ENCODE results near the gene RIGI. TPM values are rescaled to one million over a fixed set of nuclear protein-coding genes. Genes with fewer than 3 reads are reported as not detected.
"Not testable (repeated sequence)": the region's sequence is repeated elsewhere in the genome, so short reads cannot be mapped to it uniquely, and the experiment has no call there.

The RIGI gene
- total RNA-seq, 1 donor from 2014 or later = 6.1 TPM

DNA sequence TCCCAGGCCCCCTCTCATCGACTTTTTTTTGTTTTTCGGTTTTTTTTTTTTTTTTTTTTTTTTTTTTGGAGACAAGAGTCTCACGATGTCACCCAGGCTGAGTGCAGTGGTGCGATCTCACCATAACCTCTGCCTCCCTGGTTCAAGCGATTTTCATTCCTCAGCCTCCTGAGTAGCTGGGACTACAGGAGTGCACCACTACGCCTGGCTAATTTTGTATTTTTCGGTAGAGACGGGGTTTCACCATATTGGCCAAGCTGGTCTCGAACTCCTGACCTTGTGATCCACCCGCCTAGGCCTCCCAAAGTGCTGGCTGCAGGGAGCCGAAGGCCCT, 1.5 kb downstream of the RIGI start:
- H3K27me3 Mint-ChIP-seq (ENCODE audit: insufficient read depth); DNase-seq (ENCODE audit: low spot score); H3K27ac Mint-ChIP-seq; H3K9me3 Mint-ChIP-seq; intact Hi-C loops (cut with micrococcal nuclease): not testable (repeated sequence)
- H3K4me3 Mint-ChIP-seq = peak overlapping the region; percentile 92
- H3K4me1 Mint-ChIP-seq (ENCODE audit: low read depth) = peaks cover 53% of the 10 kb centered on the region
- peaks cover 21% of the 10 kb centered on the region for H3K36me3 Mint-ChIP-seq (ENCODE audit: low read depth)

GRCh38 chr9:32523910-32524309, 2.1 kb downstream of the RIGI start:
- peaks cover 53% of the 10 kb centered on the region for H3K4me1 Mint-ChIP-seq (ENCODE audit: low read depth)
- peaks cover 21% of the 10 kb centered on the region for H3K36me3 Mint-ChIP-seq (ENCODE audit: low read depth)
- H3K27me3 Mint-ChIP-seq (ENCODE audit: insufficient read depth) = no peaks in the 10 kb centered on the region
- H3K9me3 Mint-ChIP-seq = no peaks in the 10 kb centered on the region
- peak overlapping the region; percentile 92 for H3K4me3 Mint-ChIP-seq
- no peak for DNase-seq (ENCODE audit: low spot score)
- peak overlapping the region; percentile 4 for H3K27ac Mint-ChIP-seq
- intact Hi-C loops (cut with micrococcal nuclease) = no loop called here

- Mint-ChIP-seq H3K36me3 (ENCODE audit: low read depth) (peaks cover 53% of the 10 kb centered on the region), H3K9me3 (peaks cover 21% of the 10 kb centered on the region), H3K4me1 (ENCODE audit: low read depth) (peaks cover 28% of the 10 kb centered on the region), H3K27ac (no peak overlapping the region), H3K4me3 (no peak overlapping the region), H3K27me3 (ENCODE audit: insufficient read depth) (no peaks in the 10 kb centered on the region)
- no peak for DNase-seq (ENCODE audit: low spot score)
- intact Hi-C loops (cut with micrococcal nuclease) = no loop called here
Measured at GRCh38 chr9:32518276-32518675, 7.7 kb downstream of the RIGI start.

- Mint-ChIP-seq H3K4me1 (ENCODE audit: low read depth) (peaks cover 27% of the 10 kb centered on the region), H3K4me3 (no peak overlapping the region), H3K27ac (no peak overlapping the region), H3K36me3 (ENCODE audit: low read depth) (peaks cover 54% of the 10 kb centered on the region), H3K27me3 (ENCODE audit: insufficient read depth) (no peaks in the 10 kb centered on the region), H3K9me3 (peaks cover 21% of the 10 kb centered on the region)
- DNase-seq (ENCODE audit: low spot score) = no peak
- intact Hi-C loops (cut with micrococcal nuclease) = no loop called here
Measured at GRCh38 chr9:32516241-32516640, 9.8 kb downstream of the RIGI start.

DNA sequence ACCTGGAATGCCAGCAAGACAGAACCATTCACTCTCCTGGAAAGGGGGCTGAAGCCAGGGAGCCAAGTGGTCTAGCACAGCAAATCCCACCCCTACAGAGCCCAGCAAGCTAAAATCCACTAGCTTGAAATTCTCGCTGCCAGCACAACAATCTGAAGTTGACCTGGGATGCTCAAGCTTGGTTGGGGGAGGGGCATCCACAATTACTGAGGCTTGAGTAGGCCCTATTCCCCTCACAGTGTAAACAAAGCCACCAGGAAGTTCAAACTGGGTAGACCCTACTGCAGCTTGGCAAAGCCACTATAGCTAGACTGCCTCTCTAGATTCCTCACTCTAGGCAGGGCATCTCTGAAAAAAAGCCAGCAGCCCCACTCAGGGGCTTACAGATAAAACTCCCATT, 17.3 kb downstream of the RIGI start:
- H3K9me3 Mint-ChIP-seq = no peaks in the 10 kb centered on the region
- peaks cover 33% of the 10 kb centered on the region for H3K4me1 Mint-ChIP-seq (ENCODE audit: low read depth)
- DNase-seq (ENCODE audit: low spot score) = no peak
- no peaks in the 10 kb centered on the region for H3K27me3 Mint-ChIP-seq (ENCODE audit: insufficient read depth)
- intact Hi-C loops (cut with micrococcal nuclease) = no loop called here
- H3K27ac Mint-ChIP-seq = no peak overlapping the region
- no peak overlapping the region for H3K4me3 Mint-ChIP-seq
- peaks cover 16% of the 10 kb centered on the region for H3K36me3 Mint-ChIP-seq (ENCODE audit: low read depth)

GRCh38 chr9:32503008-32503407, 23.0 kb downstream of the RIGI start:
- no peak for DNase-seq (ENCODE audit: low spot score)
- H3K27ac Mint-ChIP-seq = no peak overlapping the region
- H3K36me3 Mint-ChIP-seq (ENCODE audit: low read depth) = peaks cover 32% of the 10 kb centered on the region
- no peaks in the 10 kb centered on the region for H3K9me3 Mint-ChIP-seq
- no peaks in the 10 kb centered on the region for H3K27me3 Mint-ChIP-seq (ENCODE audit: insufficient read depth)
- H3K4me1 Mint-ChIP-seq (ENCODE audit: low read depth) = peaks cover 10% of the 10 kb centered on the region
- intact Hi-C loops (cut with micrococcal nuclease) = no loop called here
- no peak overlapping the region for H3K4me3 Mint-ChIP-seq

GRCh38 chr9:32502464-32502863, 23.5 kb downstream of the RIGI start:
- Mint-ChIP-seq H3K4me3 (no peak overlapping the region), H3K27me3 (ENCODE audit: insufficient read depth) (no peaks in the 10 kb centered on the region), H3K36me3 (ENCODE audit: low read depth) (peaks cover 34% of the 10 kb centered on the region), H3K4me1 (ENCODE audit: low read depth) (peaks cover 10% of the 10 kb centered on the region), H3K27ac (peak overlapping the region; percentile 48), H3K9me3 (no peaks in the 10 kb centered on the region)
- no peak for DNase-seq (ENCODE audit: low spot score)
- intact Hi-C loops (cut with micrococcal nuclease) = no loop called here

GRCh38 chr9:32501868-32502267, 24.1 kb downstream of the RIGI start:
- no peaks in the 10 kb centered on the region for H3K27me3 Mint-ChIP-seq (ENCODE audit: insufficient read depth)
- intact Hi-C loops (cut with micrococcal nuclease) = no loop called here
- peaks cover 35% of the 10 kb centered on the region for H3K36me3 Mint-ChIP-seq (ENCODE audit: low read depth)
- no peak for DNase-seq (ENCODE audit: low spot score)
- H3K27ac Mint-ChIP-seq = no peak overlapping the region
- H3K9me3 Mint-ChIP-seq = no peaks in the 10 kb centered on the region
- peaks cover 10% of the 10 kb centered on the region for H3K4me1 Mint-ChIP-seq (ENCODE audit: low read depth)
- no peak overlapping the region for H3K4me3 Mint-ChIP-seq

- no peak overlapping the region for H3K4me3 Mint-ChIP-seq
- DNase-seq (ENCODE audit: low spot score) = no peak
- H3K27me3 Mint-ChIP-seq (ENCODE audit: insufficient read depth) = no peaks in the 10 kb centered on the region
- H3K27ac Mint-ChIP-seq = no peak overlapping the region
- intact Hi-C loops (cut with micrococcal nuclease) = no loop called here
- no peaks in the 10 kb centered on the region for H3K9me3 Mint-ChIP-seq
- peaks cover 10% of the 10 kb centered on the region for H3K4me1 Mint-ChIP-seq (ENCODE audit: low read depth)
- H3K36me3 Mint-ChIP-seq (ENCODE audit: low read depth) = peaks cover 44% of the 10 kb centered on the region
Measured at GRCh38 chr9:32500768-32501167, 25.2 kb downstream of the RIGI start.

DNA sequence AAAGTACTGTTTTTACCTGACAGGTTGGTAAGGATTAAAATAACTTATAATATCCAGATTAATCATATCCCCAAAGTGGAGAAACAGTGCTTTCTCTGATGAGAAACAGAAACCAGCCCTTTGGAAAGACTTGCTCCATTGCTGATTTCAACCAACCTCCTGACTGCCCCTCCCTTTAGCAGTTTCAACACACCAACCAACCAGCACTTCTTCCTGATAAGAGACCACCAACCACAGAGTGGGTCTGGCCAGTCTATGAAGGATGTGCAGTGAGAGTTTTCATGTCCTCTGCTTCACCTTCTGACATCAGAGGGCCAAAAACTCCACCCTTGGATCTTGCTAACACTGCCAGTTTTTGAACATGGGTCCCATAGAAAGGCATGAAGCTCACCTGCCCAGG, 28.1 kb downstream of the RIGI start:
- Mint-ChIP-seq H3K27me3 (ENCODE audit: insufficient read depth) (no peaks in the 10 kb centered on the region), H3K36me3 (ENCODE audit: low read depth) (peaks cover 45% of the 10 kb centered on the region), H3K27ac (no peak overlapping the region), H3K4me3 (no peak overlapping the region), H3K4me1 (ENCODE audit: low read depth) (peaks cover 6% of the 10 kb centered on the region), H3K9me3 (no peaks in the 10 kb centered on the region)
- intact Hi-C loops (cut with micrococcal nuclease) = no loop called here
- no peak for DNase-seq (ENCODE audit: low spot score)

GRCh38 chr9:32490601-32491000, 35.4 kb downstream of the RIGI start:
- H3K9me3 Mint-ChIP-seq = no peaks in the 10 kb centered on the region
- no peaks in the 10 kb centered on the region for H3K27me3 Mint-ChIP-seq (ENCODE audit: insufficient read depth)
- no peak overlapping the region for H3K27ac Mint-ChIP-seq
- intact Hi-C loops (cut with micrococcal nuclease) = loop anchor here (5.0 kb wide), 2 partner anchors 33 to 62 kb away; partner anchors contain the start of genes SMIM27 and TOPORS
- H3K4me3 Mint-ChIP-seq = no peak overlapping the region
- peaks cover 37% of the 10 kb centered on the region for H3K36me3 Mint-ChIP-seq (ENCODE audit: low read depth)
- no peaks in the 10 kb centered on the region for H3K4me1 Mint-ChIP-seq (ENCODE audit: low read depth)
- DNase-seq (ENCODE audit: low spot score) = no peak

DNA sequence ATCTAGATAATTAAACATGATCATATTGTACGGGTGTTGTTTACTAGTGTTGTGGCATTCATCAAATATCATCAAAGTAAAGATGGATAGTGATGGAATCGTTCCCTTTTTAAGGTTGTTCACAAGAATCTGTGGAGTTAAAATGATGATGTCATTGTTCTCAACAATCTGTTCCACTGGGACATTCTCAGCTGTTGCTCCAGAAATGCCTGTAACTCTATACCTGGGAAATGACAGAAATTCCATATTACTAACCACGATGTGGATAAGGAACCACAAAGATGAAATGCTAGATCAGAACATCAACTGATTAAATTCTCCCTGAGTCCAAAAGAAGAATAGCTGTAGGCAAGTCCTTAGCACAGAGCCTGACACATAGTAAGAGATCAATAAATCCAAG, 38.0 kb downstream of the RIGI start:
- H3K27ac Mint-ChIP-seq = no peak overlapping the region
- DNase-seq (ENCODE audit: low spot score) = no peak
- no peaks in the 10 kb centered on the region for H3K4me1 Mint-ChIP-seq (ENCODE audit: low read depth)
- peaks cover 52% of the 10 kb centered on the region for H3K36me3 Mint-ChIP-seq (ENCODE audit: low read depth)
- intact Hi-C loops (cut with micrococcal nuclease) = no loop called here
- no peak overlapping the region for H3K4me3 Mint-ChIP-seq
- no peaks in the 10 kb centered on the region for H3K9me3 Mint-ChIP-seq
- H3K27me3 Mint-ChIP-seq (ENCODE audit: insufficient read depth) = no peaks in the 10 kb centered on the region

DNA sequence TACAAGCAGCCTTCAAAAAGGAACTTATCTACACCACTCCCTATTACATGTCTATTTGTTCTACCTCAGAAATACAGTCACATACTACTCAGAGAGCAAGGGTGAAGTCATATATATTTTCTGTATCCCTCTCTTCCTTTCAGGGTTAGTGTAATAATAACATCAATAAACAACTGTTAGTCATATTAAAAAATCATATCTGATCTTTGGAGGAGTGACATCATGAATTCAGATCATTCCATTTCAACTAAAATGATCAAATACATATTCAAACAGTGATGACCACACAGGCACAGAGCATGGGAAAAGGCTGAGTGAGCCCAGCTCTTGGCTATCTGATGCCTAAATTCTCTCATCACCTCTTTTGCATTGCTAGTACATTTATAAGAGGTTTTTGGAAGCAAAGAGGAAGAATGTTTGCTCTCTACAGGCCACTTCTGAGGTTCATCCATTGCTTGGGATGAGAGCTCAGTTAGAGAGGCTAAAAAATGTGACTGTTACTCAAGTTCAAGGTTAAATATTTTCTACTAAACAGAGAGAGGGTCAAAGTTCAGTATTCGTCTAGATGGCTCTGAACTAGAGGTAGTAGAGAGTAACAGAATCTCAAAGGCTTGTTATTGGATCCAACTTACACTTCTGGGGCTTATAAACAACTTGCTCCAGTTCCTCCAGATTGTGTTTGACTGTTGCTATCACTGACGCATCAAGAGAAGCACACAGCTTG, 39.0 kb downstream of the RIGI start:
- H3K9me3 Mint-ChIP-seq = no peaks in the 10 kb centered on the region
- no peak for DNase-seq (ENCODE audit: low spot score)
- H3K27me3 Mint-ChIP-seq (ENCODE audit: insufficient read depth) = no peaks in the 10 kb centered on the region
- peaks cover 52% of the 10 kb centered on the region for H3K36me3 Mint-ChIP-seq (ENCODE audit: low read depth)
- intact Hi-C loops (cut with micrococcal nuclease) = no loop called here
- no peak overlapping the region for H3K27ac Mint-ChIP-seq
- no peaks in the 10 kb centered on the region for H3K4me1 Mint-ChIP-seq (ENCODE audit: low read depth)
- no peak overlapping the region for H3K4me3 Mint-ChIP-seq

GRCh38 chr9:32483343-32483742, 42.7 kb downstream of the RIGI start:
- H3K9me3 Mint-ChIP-seq = no peaks in the 10 kb centered on the region
- no peak for DNase-seq (ENCODE audit: low spot score)
- H3K27ac Mint-ChIP-seq = peak overlapping the region; percentile 50
- H3K4me1 Mint-ChIP-seq (ENCODE audit: low read depth) = no peaks in the 10 kb centered on the region
- no peak overlapping the region for H3K4me3 Mint-ChIP-seq
- intact Hi-C loops (cut with micrococcal nuclease) = no loop called here
- no peaks in the 10 kb centered on the region for H3K27me3 Mint-ChIP-seq (ENCODE audit: insufficient read depth)
- peaks cover 52% of the 10 kb centered on the region for H3K36me3 Mint-ChIP-seq (ENCODE audit: low read depth)

Measured in activated T-helper 1 cell treated with anti-CD3 and anti-CD28 coated beads, Interleukin-12 subunit alpha, Interleukin-12 subunit beta, Interleukin-2, Interleukin-4 antibody, amounts not matched to agents 30 ng/mL and 10 ng/mL and 1 ng/mL, durations not matched to agents 14 hours and 24 hours and 36 hours (primary cell).